Measurements from ENCODE around the gene NMNAT3.

NMNAT3 gene

GRCh38 chr3:139715743-139716360, 38.1 kb upstream of the NMNAT3 start:
- no peaks in the 10 kb centered on the region for H3K27me3 ChIP-seq (ENCODE audit: control insufficient read depth, insufficient read depth, low read length)
- H3K9ac ChIP-seq: no peak overlapping the region
- TF ChIP-seq, protein P1, sequence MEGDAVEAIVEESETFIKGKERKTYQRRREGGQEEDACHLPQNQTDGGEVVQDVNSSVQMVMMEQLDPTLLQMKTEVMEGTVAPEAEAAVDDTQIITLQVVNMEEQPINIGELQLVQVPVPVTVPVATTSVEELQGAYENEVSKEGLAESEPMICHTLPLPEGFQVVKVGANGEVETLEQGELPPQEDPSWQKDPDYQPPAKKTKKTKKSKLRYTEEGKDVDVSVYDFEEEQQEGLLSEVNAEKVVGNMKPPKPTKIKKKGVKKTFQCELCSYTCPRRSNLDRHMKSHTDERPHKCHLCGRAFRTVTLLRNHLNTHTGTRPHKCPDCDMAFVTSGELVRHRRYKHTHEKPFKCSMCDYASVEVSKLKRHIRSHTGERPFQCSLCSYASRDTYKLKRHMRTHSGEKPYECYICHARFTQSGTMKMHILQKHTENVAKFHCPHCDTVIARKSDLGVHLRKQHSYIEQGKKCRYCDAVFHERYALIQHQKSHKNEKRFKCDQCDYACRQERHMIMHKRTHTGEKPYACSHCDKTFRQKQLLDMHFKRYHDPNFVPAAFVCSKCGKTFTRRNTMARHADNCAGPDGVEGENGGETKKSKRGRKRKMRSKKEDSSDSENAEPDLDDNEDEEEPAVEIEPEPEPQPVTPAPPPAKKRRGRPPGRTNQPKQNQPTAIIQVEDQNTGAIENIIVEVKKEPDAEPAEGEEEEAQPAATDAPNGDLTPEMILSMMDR (IDR thresholded peaks at IDR 0.05): no peak
- no peak overlapping the region for H2AFZ ChIP-seq
- no peaks in the 10 kb centered on the region for H3K4me1 ChIP-seq
- H3K4me2 ChIP-seq (ENCODE audit: low read length): no peak overlapping the region
- no peaks in the 10 kb centered on the region for H3K79me2 ChIP-seq
- no peak overlapping the region for H3K4me3 ChIP-seq (ENCODE audit: low read depth, low read length)
- H3K9me3 ChIP-seq (ENCODE audit: control insufficient read depth, low read length): no peaks in the 10 kb centered on the region
- H3K27ac ChIP-seq: no peak overlapping the region
- no peaks in the 10 kb centered on the region for H3K36me3 ChIP-seq (ENCODE audit: control insufficient read depth, insufficient read depth, low read length)

DNA sequence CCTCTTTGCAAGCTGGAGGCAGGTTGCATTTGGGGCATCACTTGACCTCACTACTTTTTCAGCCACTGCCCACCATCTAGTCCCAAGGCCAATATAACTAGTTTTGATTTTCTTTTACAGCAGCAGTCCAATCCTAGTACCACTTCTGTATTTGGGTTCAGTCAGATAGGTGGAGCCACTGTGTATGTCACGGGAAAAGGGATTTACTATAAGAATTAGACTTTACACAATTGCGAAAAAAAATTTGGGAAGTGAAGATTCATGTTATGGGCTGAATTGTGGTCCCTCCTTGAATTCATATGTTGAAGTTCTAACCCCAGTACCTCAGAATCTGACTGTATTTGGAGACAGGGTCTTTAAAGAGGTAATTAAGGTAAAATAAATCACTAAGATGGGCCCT, 37.4 kb upstream of the NMNAT3 start:
- no peak overlapping the region for H3K9ac ChIP-seq
- H3K4me1 ChIP-seq: no peaks in the 10 kb centered on the region
- no peak overlapping the region for H3K27ac ChIP-seq
- no peak overlapping the region for H2AFZ ChIP-seq
- TF ChIP-seq, protein P1 (IDR thresholded peaks at IDR 0.05): no peak
- no peak overlapping the region for H3K4me2 ChIP-seq (ENCODE audit: low read length)
- no peaks in the 10 kb centered on the region for H3K27me3 ChIP-seq (ENCODE audit: control insufficient read depth, insufficient read depth, low read length)
- no peaks in the 10 kb centered on the region for H3K79me2 ChIP-seq
- no peaks in the 10 kb centered on the region for H3K9me3 ChIP-seq (ENCODE audit: control insufficient read depth, low read length)
- no peak overlapping the region for H3K4me3 ChIP-seq (ENCODE audit: low read depth, low read length)
- no peaks in the 10 kb centered on the region for H3K36me3 ChIP-seq (ENCODE audit: control insufficient read depth, insufficient read depth, low read length)

GRCh38 chr3:139710212-139710611, 32.4 kb upstream of the NMNAT3 start:
- Histone ChIP-seq H3K27ac (no peak overlapping the region), H3K4me3 (ENCODE audit: low read depth, low read length) (no peak overlapping the region), H3K9ac (no peak overlapping the region), H3K36me3 (ENCODE audit: control insufficient read depth, insufficient read depth, low read length) (no peaks in the 10 kb centered on the region), H3K4me1 (no peaks in the 10 kb centered on the region), H3K4me2 (ENCODE audit: low read length) (no peak overlapping the region), H3K27me3 (ENCODE audit: control insufficient read depth, insufficient read depth, low read length) (no peaks in the 10 kb centered on the region), H2AFZ (no peak overlapping the region), H3K79me2 (no peaks in the 10 kb centered on the region), H3K9me3 (ENCODE audit: control insufficient read depth, low read length) (no peaks in the 10 kb centered on the region)
- TF ChIP-seq, protein P1 (IDR thresholded peaks at IDR 0.05): no peak

- no peak overlapping the region for H3K9ac ChIP-seq
- no peaks in the 10 kb centered on the region for H3K9me3 ChIP-seq (ENCODE audit: control insufficient read depth, low read length)
- TF ChIP-seq, protein P1 (IDR thresholded peaks at IDR 0.05): no peak
- H3K4me1 ChIP-seq: no peaks in the 10 kb centered on the region
- no peak overlapping the region for H3K4me3 ChIP-seq (ENCODE audit: low read depth, low read length)
- H3K36me3 ChIP-seq (ENCODE audit: control insufficient read depth, insufficient read depth, low read length): no peaks in the 10 kb centered on the region
- no peak overlapping the region for H3K4me2 ChIP-seq (ENCODE audit: low read length)
- no peaks in the 10 kb centered on the region for H3K79me2 ChIP-seq
- H2AFZ ChIP-seq: no peak overlapping the region
- no peak overlapping the region for H3K27ac ChIP-seq
- no peaks in the 10 kb centered on the region for H3K27me3 ChIP-seq (ENCODE audit: control insufficient read depth, insufficient read depth, low read length)
Observed at GRCh38 chr3:139705631-139706030, 27.9 kb upstream of the NMNAT3 start.

DNA sequence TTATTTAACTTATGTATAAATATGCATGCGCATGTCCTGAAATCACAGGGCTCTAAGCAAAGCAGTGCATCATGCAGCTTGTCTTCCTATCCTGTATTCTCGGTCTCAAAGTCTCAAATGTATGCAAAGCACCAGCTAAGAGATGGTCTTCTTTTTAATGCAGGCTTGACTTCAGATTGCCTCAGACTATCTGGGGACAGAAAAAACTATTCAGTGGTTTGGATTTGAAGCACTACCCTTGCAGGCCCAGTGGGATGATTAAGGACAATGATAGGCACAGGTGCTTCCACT, 18.5 kb upstream of the NMNAT3 start:
- Histone ChIP-seq H3K36me3 (ENCODE audit: control insufficient read depth, insufficient read depth, low read length) (no peaks in the 10 kb centered on the region), H3K27ac (no peak overlapping the region), H3K9ac (no peak overlapping the region), H3K4me2 (ENCODE audit: low read length) (no peak overlapping the region), H3K9me3 (ENCODE audit: control insufficient read depth, low read length) (no peaks in the 10 kb centered on the region), H3K27me3 (ENCODE audit: control insufficient read depth, insufficient read depth, low read length) (no peaks in the 10 kb centered on the region), H3K4me3 (ENCODE audit: low read depth, low read length) (no peak overlapping the region), H3K79me2 (no peaks in the 10 kb centered on the region), H2AFZ (no peak overlapping the region), H3K4me1 (no peaks in the 10 kb centered on the region)
- TF ChIP-seq, protein P1 (IDR thresholded peaks at IDR 0.05): no peak
